ENCODE results near the gene APRT.
A peak's percentile ranks its signal among the peaks of the same experiment; 100 is the strongest.
"Not testable (repeated sequence)": the region's sequence is repeated elsewhere in the genome, so short reads cannot be mapped to it uniquely, and the experiment has no call there.

The APRT gene

DNA sequence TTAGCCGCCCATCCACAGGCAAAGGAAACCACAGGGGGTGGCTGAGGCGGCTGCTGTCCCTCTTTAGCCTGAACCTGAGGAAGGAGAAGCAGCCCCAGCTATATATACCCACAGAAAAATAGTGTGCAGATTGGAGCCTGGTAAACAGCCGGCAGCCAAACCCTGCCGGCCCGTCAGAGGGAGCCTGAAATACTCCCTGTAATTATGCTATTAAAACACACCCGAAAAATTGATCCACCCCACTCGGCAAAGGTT lies 33.5 kb downstream of the APRT start:
- Mint-ChIP-seq H3K9me3 (no peaks in the 10 kb centered on the region), H3K36me3 (ENCODE audit: low read depth) (peaks cover 57% of the 10 kb centered on the region), H3K27me3 (no peaks in the 10 kb centered on the region), H3K4me3 (peak overlapping the region; percentile 28), H3K4me1 (ENCODE audit: low read depth) (peaks cover 100% of the 10 kb centered on the region), H3K27ac (peak overlapping the region; percentile 71)
- intact Hi-C loops (cut with micrococcal nuclease) = no loop called here

DNA sequence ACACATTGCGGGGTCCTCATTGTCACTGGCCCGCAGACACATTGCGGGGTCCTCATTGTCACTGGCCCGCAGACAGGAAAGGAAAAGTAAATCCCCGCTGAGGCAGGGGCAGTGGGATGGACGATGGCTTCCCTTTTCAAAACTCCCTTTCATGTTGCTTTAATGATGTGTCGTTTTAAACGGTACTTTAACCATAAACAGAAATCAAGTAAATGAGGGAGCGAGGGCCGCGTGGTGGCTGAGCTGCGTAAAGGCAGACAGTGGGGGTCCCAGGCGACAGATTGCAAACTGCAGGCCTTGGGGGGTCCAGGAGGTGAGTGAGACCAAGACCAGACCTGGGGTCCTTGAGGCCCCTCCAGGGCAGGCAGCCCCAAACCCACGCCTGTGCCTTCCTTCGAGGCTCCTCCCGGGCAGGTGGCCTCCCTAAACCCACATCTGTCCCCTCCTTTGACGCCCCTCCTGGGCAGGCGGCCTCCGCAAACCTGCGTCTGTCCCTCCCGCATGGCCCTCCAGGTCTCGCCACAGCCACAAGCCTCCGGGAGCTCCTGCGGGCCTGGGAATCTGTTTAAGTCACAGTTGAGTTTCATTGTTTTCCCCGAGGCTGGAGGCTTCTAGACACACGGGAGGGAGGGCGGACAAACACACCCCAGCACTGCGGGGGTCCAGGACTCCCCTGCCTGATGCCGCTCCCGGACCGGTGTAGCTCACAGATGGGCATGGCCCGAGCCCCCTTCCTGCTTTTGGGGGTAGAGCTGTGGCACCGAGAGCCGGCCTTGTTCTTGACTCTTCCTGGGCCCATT lies 34.1 kb downstream of the APRT start:
- peak overlapping the region; percentile 71 for H3K27ac Mint-ChIP-seq
- H3K4me3 Mint-ChIP-seq = no peak overlapping the region

GRCh38 chr16:88775825-88776224 lies 35.9 kb downstream of the APRT start:
- no peaks in the 10 kb centered on the region for H3K27me3 Mint-ChIP-seq
- H3K27ac Mint-ChIP-seq = peak overlapping the region; percentile 38
- H3K4me3 Mint-ChIP-seq = no peak overlapping the region
- intact Hi-C loops (cut with micrococcal nuclease) = no loop called here
- no peaks in the 10 kb centered on the region for H3K9me3 Mint-ChIP-seq
- H3K4me1 Mint-ChIP-seq (ENCODE audit: low read depth) = peaks cover 98% of the 10 kb centered on the region
- peaks cover 70% of the 10 kb centered on the region for H3K36me3 Mint-ChIP-seq (ENCODE audit: low read depth)

More for the DNA sequence above, 34.1 kb downstream of the APRT start:
- peaks cover 100% of the 10 kb centered on the region for H3K4me1 Mint-ChIP-seq (ENCODE audit: low read depth)
- H3K27me3 Mint-ChIP-seq = no peaks in the 10 kb centered on the region
- peaks cover 62% of the 10 kb centered on the region for H3K36me3 Mint-ChIP-seq (ENCODE audit: low read depth)
- H3K9me3 Mint-ChIP-seq = no peaks in the 10 kb centered on the region
- intact Hi-C loops (cut with micrococcal nuclease) = no loop called here

DNA sequence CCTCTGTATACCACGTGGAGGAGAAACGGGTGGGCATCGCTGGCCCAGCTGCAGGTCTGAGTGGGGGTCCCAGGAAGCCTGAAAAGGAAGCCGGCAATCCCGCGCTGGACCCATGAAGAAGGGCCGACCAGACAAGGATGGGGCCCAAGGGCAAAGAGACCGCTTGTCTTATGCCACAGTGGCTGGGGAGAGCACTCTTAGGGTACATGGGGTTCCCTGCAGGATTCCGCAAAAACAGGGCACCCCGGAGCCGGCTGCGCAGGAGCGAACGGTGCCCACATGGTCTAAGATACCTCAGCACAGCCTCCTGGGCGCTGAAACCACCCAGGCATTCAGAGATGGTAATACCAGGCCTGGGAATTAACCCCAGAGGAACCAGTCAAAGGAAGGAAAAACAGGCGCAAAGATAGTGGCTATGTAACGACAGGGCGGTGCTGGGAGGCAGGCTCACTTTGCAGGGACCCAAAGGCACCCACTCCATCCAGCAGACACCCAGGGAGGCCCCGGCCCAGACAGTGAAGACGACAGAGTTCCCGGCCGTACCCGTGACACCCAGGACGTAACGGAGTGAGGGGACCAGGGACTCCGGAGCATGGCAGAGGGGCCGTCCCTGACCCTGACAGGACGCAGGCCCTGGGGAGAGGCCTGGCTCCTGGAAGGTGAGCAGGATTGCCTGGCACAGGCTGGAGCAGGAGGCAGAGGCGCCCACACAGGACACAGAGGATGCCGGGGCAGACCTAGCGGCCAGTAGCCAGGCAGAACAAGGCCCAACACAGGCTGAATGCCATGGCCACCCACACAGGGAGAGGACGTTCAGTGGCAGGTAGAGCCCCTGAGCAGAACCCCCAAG lies 37.0 kb downstream of the APRT start:
- H3K27me3 Mint-ChIP-seq = no peaks in the 10 kb centered on the region
- H3K4me1 Mint-ChIP-seq (ENCODE audit: low read depth) = peaks cover 98% of the 10 kb centered on the region
- H3K36me3 Mint-ChIP-seq (ENCODE audit: low read depth) = peaks cover 68% of the 10 kb centered on the region
- intact Hi-C loops (cut with micrococcal nuclease) = no loop called here
- H3K4me3 Mint-ChIP-seq = no peak overlapping the region
- no peaks in the 10 kb centered on the region for H3K9me3 Mint-ChIP-seq
- H3K27ac Mint-ChIP-seq = peak overlapping the region; percentile 26

DNA sequence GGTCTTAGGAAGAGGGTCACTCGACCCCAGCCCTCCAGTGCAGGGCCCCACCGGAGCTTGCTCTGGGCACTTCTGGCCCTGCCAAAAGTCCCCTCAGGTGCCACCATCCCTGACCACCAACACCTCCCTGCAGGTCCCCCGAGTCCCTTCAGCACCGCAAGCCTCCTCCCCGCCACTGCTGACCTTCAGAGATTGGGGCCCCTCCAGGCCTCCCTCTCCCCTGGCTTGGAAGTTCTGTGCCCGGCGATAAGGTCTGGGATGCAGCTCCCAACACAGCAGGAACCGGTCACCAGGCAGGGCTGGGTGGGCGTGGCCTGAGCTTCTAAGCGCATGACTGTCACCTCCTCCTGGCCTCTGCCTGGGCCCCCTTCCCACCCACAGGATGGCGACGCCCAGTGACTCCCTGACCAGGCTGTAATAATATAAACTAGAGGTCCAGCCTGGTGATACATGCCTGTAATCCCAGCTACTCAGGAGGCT lies 37.9 kb downstream of the APRT start:
- Mint-ChIP-seq H3K4me1 (ENCODE audit: low read depth) (peaks cover 98% of the 10 kb centered on the region), H3K4me3 (no peak overlapping the region), H3K36me3 (ENCODE audit: low read depth) (peaks cover 67% of the 10 kb centered on the region), H3K27ac (peak overlapping the region; percentile 26), H3K27me3 (no peaks in the 10 kb centered on the region), H3K9me3 (no peaks in the 10 kb centered on the region)
- intact Hi-C loops (cut with micrococcal nuclease) = no loop called here

DNA sequence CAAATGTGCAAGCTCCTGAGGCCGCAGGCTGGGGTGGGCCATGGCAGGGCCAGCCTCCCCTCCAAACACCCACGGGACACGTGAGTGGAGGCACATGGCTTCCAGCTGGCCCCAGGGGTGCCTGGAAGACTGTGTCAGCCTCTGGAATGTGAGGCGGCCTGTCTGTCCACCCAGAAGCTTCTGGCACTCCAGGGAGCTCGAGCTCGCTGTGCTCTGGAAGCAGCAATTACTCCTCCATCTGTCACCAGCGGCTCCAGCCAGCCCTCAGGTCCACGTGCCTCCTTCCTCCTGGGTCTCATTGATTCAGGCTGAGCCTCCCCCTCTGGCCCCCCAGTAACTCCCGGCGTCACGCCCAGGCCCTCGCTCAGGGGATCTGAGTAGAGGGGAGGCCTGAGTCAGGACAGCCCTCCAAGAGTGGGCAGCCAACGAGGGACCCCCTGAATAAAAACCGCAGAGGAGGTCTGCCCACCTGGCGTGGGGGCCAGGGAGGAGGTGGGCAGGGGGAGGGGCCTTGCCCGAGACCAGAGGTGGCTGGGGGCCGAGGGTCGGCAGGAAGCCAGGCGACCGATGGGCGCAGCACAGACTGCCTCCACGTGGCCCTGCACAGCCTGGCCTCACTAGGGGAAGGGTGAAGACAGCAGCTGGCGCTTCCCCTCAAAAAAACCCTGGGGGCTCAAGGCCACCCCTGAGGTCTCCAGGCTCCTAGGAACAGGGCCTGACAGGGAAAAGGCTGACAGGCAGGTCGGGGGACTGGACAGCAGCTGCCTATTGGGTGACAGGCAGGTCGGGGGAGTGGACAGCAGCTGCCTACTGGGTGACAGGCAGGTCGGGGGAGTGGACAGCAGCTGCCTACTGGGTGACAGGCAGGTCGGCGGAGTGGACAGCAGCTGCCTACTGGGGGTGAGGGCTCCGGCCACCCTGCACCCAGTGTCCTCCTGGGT lies 38.6 kb downstream of the APRT start:
- Mint-ChIP-seq H3K9me3 (no peaks in the 10 kb centered on the region), H3K4me3 (no peak overlapping the region), H3K27ac (peak overlapping the region; percentile 26), H3K4me1 (ENCODE audit: low read depth) (peaks cover 98% of the 10 kb centered on the region), H3K27me3 (no peaks in the 10 kb centered on the region), H3K36me3 (ENCODE audit: low read depth) (peaks cover 60% of the 10 kb centered on the region)
- intact Hi-C loops (cut with micrococcal nuclease) = no loop called here

- H3K27me3 Mint-ChIP-seq; H3K27ac Mint-ChIP-seq; H3K4me3 Mint-ChIP-seq; intact Hi-C loops (cut with micrococcal nuclease); H3K9me3 Mint-ChIP-seq: not testable (repeated sequence)
- Mint-ChIP-seq H3K36me3 (ENCODE audit: low read depth) (peaks cover 58% of the 10 kb centered on the region), H3K4me1 (ENCODE audit: low read depth) (peaks cover 98% of the 10 kb centered on the region)
Measured at GRCh38 chr16:88771781-88772180, 39.9 kb downstream of the APRT start.

DNA sequence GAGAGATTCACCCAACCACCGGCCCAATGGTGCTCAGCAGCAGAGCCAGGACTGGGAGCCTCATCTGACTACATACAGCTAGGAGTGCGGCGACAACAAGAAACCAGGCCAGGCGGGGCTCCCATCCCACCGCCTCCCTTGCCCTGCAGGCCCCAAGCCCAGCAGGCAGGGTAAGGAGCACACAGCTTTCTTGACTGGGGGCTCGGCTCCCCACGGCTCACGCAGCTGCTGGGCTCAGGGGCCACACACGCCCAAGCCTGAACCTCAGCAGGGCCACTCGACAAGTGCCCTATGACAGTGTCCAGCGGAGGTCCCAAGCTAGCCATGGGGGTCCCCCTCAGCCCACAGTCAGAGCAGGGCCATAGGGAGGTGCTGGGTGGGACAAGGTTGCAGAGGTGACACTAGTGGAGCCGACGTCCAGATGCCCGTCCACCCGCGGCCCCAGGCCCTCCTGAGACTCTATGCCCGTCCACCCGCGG lies 40.4 kb downstream of the APRT start:
- Mint-ChIP-seq H3K4me3 (peak overlapping the region; percentile 48), H3K4me1 (ENCODE audit: low read depth) (peaks cover 98% of the 10 kb centered on the region), H3K27ac (no peak overlapping the region), H3K27me3 (no peaks in the 10 kb centered on the region), H3K36me3 (ENCODE audit: low read depth) (peaks cover 55% of the 10 kb centered on the region), H3K9me3 (no peaks in the 10 kb centered on the region)
- intact Hi-C loops (cut with micrococcal nuclease) = no loop called here

DNA sequence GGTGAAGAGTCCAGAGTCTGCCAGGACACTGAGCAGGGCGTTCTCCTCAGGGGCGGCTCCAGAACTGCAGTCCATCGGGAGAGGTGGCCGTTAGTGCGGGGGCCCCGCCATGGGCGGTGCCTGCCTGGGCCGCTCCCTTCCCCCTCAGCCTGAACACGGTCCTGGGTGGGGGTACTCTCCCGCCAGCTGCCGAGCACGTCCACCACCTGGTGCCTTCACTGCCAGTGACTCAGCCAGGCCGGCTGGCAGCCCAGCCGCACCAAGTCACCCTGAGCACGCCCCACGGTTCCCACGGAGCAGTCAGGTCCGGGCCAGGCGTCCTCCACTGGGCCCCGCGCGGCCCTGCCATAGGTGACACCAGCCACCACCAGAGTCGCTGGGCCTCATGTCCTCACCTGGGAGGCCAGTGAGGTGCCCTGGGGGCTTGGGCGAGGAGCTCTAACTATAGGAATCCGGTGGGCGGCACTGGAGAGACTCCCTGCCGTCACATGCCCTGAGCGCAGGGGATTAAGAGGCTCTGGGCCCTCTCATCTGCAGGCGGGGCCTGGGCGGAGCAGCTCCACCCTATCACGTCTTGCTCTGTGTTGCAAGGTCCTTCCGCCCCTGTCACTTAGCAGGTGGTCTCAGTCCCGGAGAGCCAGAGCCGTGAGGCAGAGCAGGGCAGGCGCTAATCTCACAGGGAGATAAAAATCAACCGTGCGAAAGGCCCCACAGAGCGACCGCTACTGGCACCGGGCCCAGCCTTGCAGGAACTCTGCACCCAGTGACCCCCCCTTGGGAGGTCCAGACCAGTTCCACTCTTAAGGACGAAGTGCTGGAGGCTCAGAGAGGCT lies 41.1 kb downstream of the APRT start:
- H3K9me3 Mint-ChIP-seq = no peaks in the 10 kb centered on the region
- peak overlapping the region; percentile 31 for H3K27ac Mint-ChIP-seq
- peaks cover 98% of the 10 kb centered on the region for H3K4me1 Mint-ChIP-seq (ENCODE audit: low read depth)
- peak overlapping the region; percentile 48 for H3K4me3 Mint-ChIP-seq
- H3K27me3 Mint-ChIP-seq = no peaks in the 10 kb centered on the region
- intact Hi-C loops (cut with micrococcal nuclease) = loop anchor here (1.0 kb wide), 1 partner anchor 11 kb away; no protein-coding TSS in a partner anchor
- peaks cover 55% of the 10 kb centered on the region for H3K36me3 Mint-ChIP-seq (ENCODE audit: low read depth)

DNA sequence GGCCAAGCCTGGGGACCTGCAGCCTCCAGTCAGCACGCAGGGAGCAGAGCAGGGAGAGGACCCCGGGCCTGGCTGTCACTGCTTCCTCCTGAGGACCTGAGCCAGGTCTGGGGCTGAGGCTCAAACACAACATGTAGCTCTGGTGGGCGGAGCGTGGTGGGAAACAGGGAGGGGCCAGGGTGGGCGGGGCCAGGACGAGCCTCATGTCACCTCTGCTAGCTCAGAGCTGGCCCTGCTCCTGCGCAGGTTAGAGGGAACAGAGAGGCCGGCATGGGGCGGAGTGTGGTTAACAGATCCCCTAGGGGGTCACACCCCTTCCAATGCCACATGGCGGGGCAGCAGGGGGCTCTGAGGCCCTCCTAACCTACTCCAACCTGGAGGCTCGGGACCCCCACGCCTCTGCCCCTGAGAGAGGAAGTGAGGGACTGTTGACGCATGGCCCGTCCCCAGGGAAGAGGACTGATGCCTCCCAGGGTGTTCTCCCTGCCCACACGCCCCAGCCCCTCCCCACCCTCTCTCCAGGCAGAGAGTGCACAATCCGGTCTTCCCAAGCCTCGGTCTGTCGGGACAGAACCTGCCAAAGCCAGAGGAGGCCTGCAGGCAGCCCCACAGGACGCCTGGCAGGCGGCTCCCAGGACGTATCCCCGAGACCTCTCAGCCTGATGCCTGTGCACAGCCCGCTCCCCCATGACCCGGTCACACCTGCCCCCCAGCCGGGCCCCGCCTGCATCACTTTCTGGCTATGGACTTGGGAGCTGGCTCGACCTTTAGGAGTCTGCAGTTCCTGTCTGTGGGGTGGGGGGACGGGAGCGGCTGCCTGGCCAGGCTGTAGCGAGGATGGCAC lies 41.9 kb downstream of the APRT start:
- intact Hi-C loops (cut with micrococcal nuclease) = loop anchor here (1.0 kb wide), 1 partner anchor 11 kb away; no protein-coding TSS in a partner anchor
- Mint-ChIP-seq H3K4me3 (no peak overlapping the region), H3K27ac (peak overlapping the region; percentile 31), H3K9me3 (no peaks in the 10 kb centered on the region), H3K36me3 (ENCODE audit: low read depth) (peaks cover 53% of the 10 kb centered on the region), H3K27me3 (no peaks in the 10 kb centered on the region), H3K4me1 (ENCODE audit: low read depth) (peaks cover 89% of the 10 kb centered on the region)

DNA sequence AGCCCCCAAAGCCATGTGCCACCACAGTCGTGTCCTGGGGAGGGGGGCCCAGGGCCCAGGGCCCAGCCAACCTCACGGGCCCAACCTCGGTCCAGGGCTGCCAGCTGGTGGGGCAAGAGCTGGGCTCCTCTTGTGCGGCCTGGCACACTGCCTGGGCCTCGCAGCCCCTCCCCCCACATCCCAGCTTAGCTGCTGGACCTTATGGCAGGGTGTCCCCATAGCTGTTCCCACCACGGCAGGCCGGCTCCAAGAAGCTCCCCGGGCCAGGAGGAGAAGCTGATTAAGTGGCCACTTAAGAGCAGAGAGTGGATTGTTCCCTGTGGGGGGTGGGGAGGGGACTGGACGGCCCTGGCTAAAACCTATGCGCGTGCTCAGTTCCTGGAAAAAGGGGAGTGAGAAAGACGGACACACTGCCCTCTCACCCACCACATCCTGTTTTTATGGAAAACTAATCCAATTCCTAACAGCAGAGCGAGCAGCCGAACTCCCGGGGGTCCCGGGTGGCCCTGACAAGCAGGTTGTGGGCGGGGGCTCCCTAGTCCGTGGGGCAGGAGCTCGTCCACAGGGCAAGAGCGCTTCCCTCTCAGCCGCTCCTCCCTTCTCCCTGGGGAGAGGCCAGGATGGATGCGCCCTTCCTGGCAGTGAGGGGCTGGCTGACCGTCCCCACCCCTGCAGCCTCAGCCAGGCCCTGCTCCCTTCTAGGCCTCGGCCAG lies 43.5 kb downstream of the APRT start:
- H3K4me3 Mint-ChIP-seq = peak overlapping the region; percentile 23
- H3K27me3 Mint-ChIP-seq = no peaks in the 10 kb centered on the region
- H3K27ac Mint-ChIP-seq = peak overlapping the region; percentile 69
- H3K36me3 Mint-ChIP-seq (ENCODE audit: low read depth) = peaks cover 63% of the 10 kb centered on the region
- peaks cover 79% of the 10 kb centered on the region for H3K4me1 Mint-ChIP-seq (ENCODE audit: low read depth)
- intact Hi-C loops (cut with micrococcal nuclease) = no loop called here
- no peaks in the 10 kb centered on the region for H3K9me3 Mint-ChIP-seq
